OCI-LY7 (cell line): ENCODE data around the gene MYOT. TPM values are rescaled to one million over a fixed set of nuclear protein-coding genes. Genes with fewer than 3 reads are reported as not detected.

Source experiments
- BruUV-seq: library from RNA; stranded (reverse); fragments of 400-500 nt; replicated peaks from 2 replicates; lab custom pipeline; 2021; lab: Mats Ljungman, UMichigan
- CTCF ChIA-PET: fragments of 300-600 bp; sonication (Branson Sonifier 250); formaldehyde crosslinking; loops from one replicate; lab custom pipeline; 2022; ENCODE audit warnings: antibody characterized with exemption; ENCODE audit not compliant: unreplicated experiment; lab: Charles Lee
- POLR2A ChIA-PET: fragments of 300-600 bp; sonication (Branson Sonifier 250); formaldehyde crosslinking; loops from one replicate; lab custom pipeline; 2022; ENCODE audit warnings: antibody characterized with exemption; lab: Charles Lee
- DNase-seq: peaks from one replicate; pipeline ENCODE4 v3.0.0-alpha.2; 2015; ENCODE audit warnings: low spot score
- H2AFZ ChIP-seq: fragments of 200-600 bp; sonication (generic), shearing (Covaris generic); 2 replicates; pipeline ENCODE4 v1.6.1; 2014; ENCODE audit warnings: mild to moderate bottlenecking, antibody characterized with exemption, low read length, moderate library complexity
- H3K27ac ChIP-seq: fragments of 200-600 bp; sonication (generic); 2 replicates; pipeline ENCODE4 v1.5.1; 2014; ENCODE audit warnings: mixed run types, low read depth, mild to moderate bottlenecking, moderate library complexity, low read length, inconsistent platforms; ENCODE audit not compliant: poor library complexity, severe bottlenecking
- H3K36me3 ChIP-seq: fragments of 200-600 bp; sonication (generic); 2 replicates; pipeline ENCODE4 v1.6.1; 2014; ENCODE audit warnings: mild to moderate bottlenecking, antibody characterized with exemption, low read length, moderate library complexity, mixed read lengths; ENCODE audit not compliant: insufficient read depth
- H3K4me1 ChIP-seq: fragments of 200-600 bp; sonication (generic); 2 replicates; pipeline ENCODE4 v1.5.1; 2014; ENCODE audit warnings: mild to moderate bottlenecking, low read length; ENCODE audit not compliant: insufficient read depth, poor library complexity, severe bottlenecking
- H3K4me2 ChIP-seq: fragments of 200-600 bp; sonication (generic); 2 replicates; pipeline ENCODE4 v1.6.1; 2014; ENCODE audit warnings: mild to moderate bottlenecking, low read length
- H3K4me3 ChIP-seq: fragments of 200-600 bp; sonication (generic); 2 replicates; pipeline ENCODE4 v1.5.1; 2014; ENCODE audit warnings: mild to moderate bottlenecking, low read depth, low read length; ENCODE audit not compliant: poor library complexity, severe bottlenecking
- H3K79me2 ChIP-seq: fragments of 200-600 bp; sonication (generic); 2 replicates; pipeline ENCODE4 v1.6.1; 2016; ENCODE audit warnings: low read depth, mild to moderate bottlenecking, low read length, moderate library complexity, mixed read lengths; ENCODE audit not compliant: insufficient read depth
- H3K9me2 ChIP-seq: fragments of 200-600 bp; sonication (generic); 2 replicates; pipeline ENCODE4 v1.6.1; 2016; ENCODE audit warnings: mild to moderate bottlenecking, low read length, mixed read lengths; ENCODE audit not compliant: insufficient read depth
- H3K9me3 ChIP-seq: fragments of 200-600 bp; sonication (generic); 2 replicates; pipeline ENCODE4 v1.6.1; 2014; ENCODE audit warnings: mild to moderate bottlenecking, mixed run types, low read length, mixed read lengths
- H4K20me1 ChIP-seq: fragments of 200-600 bp; sonication (generic); 2 replicates; pipeline ENCODE4 v1.6.1; 2014; ENCODE audit warnings: mild to moderate bottlenecking, antibody characterized with exemption, low read length, moderate library complexity, mixed read lengths; ENCODE audit not compliant: insufficient read depth
- EZH2phosphoT487 ChIP-seq: fragments of 200-600 bp; sonication (generic); IDR thresholded peaks from 2 replicates; pipeline ENCODE4 v1.6.1; 2018; ENCODE audit warnings: low read depth, borderline replicate concordance, mild to moderate bottlenecking, mixed run types, antibody characterized with exemption, low read length, moderate library complexity, mixed read lengths
- intact Hi-C: fragments of 100-400 bp; cut with micrococcal nuclease; formaldehyde crosslinking; loops from one replicate; pipeline ENCODE4 v1.10.0; 2022; ENCODE audit not compliant: unreplicated experiment
- total RNA-seq, 2 experiments: library from RNA; depleted of rRNA in 1 of 2; stranded (reverse); fragments of >200 nt in 1 of 2; shearing (Covaris generic) in 1 of 2; gene quantifications; 2 replicates each; pipeline ENCODE4 v1.2.3, GENCODE V29; 2014 to 2022
- TF ChIP-seq, protein P1 (sequence below): fragments of 200-600 bp; sonication (generic); conservative IDR thresholded peaks from 2 replicates; pipeline ENCODE4 v1.5.1; 2014; ENCODE audit warnings: mild to moderate bottlenecking, antibody characterized with exemption, low read length, moderate library complexity, mixed read lengths

MYOT gene
- total RNA-seq, 2 experiments from 2014 or later = not detected

DNA sequence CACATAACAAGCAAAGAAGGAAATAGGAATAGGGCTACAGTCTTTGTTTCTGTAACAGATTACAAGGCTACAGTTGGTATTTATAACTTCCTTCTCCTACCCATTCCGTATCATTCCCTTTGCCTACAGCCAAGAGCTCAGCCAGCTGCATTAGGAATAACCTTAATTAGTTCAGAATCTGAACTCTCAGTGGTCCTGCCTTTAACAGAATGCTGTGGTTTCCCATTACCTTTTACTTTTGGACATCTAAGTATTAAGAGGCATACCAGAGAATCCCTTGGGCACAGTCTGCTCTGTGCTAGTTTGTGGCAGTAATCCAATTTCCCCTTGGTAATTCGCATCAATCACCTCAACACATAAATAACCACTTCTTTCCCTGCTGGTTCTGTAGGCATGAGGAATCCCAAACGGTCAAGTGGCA is 65.8 kb downstream of the MYOT start:
- Histone ChIP-seq H3K4me2 (no peak overlapping the region), H3K9me3 (no peaks in the 10 kb centered on the region), H2AFZ (no peak overlapping the region), H3K4me1 (no peaks in the 10 kb centered on the region), H3K4me3 (no peak overlapping the region), H3K9me2 (no peaks in the 10 kb centered on the region), H3K27ac (no peak overlapping the region), H3K36me3 (peaks cover 15% of the 10 kb centered on the region), H4K20me1 (no peaks in the 10 kb centered on the region), H3K79me2 (no peaks in the 10 kb centered on the region)
- TF ChIP-seq, protein P1, sequence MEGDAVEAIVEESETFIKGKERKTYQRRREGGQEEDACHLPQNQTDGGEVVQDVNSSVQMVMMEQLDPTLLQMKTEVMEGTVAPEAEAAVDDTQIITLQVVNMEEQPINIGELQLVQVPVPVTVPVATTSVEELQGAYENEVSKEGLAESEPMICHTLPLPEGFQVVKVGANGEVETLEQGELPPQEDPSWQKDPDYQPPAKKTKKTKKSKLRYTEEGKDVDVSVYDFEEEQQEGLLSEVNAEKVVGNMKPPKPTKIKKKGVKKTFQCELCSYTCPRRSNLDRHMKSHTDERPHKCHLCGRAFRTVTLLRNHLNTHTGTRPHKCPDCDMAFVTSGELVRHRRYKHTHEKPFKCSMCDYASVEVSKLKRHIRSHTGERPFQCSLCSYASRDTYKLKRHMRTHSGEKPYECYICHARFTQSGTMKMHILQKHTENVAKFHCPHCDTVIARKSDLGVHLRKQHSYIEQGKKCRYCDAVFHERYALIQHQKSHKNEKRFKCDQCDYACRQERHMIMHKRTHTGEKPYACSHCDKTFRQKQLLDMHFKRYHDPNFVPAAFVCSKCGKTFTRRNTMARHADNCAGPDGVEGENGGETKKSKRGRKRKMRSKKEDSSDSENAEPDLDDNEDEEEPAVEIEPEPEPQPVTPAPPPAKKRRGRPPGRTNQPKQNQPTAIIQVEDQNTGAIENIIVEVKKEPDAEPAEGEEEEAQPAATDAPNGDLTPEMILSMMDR = no peak
- no peak for TF ChIP-seq EZH2phosphoT487
- intact Hi-C loops = no loop called here
- POLR2A ChIA-PET = interaction anchor here (0.5 kb wide), 1 partner anchor 107 kb away, joined by 4 read pairs; no protein-coding TSS in a partner anchor
- CTCF ChIA-PET = no interaction called here
- DNase-seq = no peak
- BruUV-seq = no TSS peak

GRCh38 chr5:137935190-137935589 is 67.5 kb downstream of the MYOT start:
- Histone ChIP-seq H3K4me1 (no peaks in the 10 kb centered on the region), H2AFZ (no peak overlapping the region), H3K36me3 (peaks cover 32% of the 10 kb centered on the region), H3K4me2 (no peak overlapping the region), H3K79me2 (no peaks in the 10 kb centered on the region), H3K9me3 (no peaks in the 10 kb centered on the region), H3K9me2 (no peaks in the 10 kb centered on the region), H4K20me1 (no peaks in the 10 kb centered on the region; the same call in 1 of the 2 replicates), H3K4me3 (no peak overlapping the region), H3K27ac (no peak overlapping the region)
- ChIA-PET CTCF (no interaction called here), POLR2A (interaction anchor here (0.6 to 1.3 kb wide), 3 partner anchors 14 to 1600 kb away, joined by 3 read pairs; no protein-coding TSS in a partner anchor)
- intact Hi-C loops = no loop called here
- BruUV-seq = no TSS peak
- DNase-seq = no peak
- no peak for TF ChIP-seq EZH2phosphoT487
- TF ChIP-seq, protein P1 = no peak

DNA sequence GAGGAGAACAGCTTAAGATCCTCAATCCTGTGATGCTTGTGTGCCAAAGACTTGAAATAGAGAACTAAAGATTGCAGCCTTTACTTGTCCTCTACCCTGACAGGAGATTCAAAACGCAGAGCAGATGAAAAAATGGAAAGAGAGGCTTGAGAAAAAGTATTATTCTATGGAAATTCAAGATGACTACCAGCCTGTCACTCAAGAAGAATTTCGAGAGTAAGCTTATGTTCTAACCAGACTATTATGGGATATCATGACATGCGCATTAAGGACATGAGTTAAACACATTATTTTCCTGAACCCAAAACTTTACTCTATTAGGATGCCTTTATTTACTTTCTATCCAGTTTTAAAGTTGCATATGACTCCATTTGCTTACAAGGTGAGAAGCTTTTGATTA is 68.0 kb downstream of the MYOT start:
- no peak overlapping the region for H2AFZ ChIP-seq
- H3K9me3 ChIP-seq = no peaks in the 10 kb centered on the region
- H3K4me1 ChIP-seq = no peaks in the 10 kb centered on the region
- no peak overlapping the region for H3K4me2 ChIP-seq
- H3K36me3 ChIP-seq = peaks cover 37% of the 10 kb centered on the region
- H4K20me1 ChIP-seq = no peaks in the 10 kb centered on the region; the same call in 1 of the 2 replicates
- no peaks in the 10 kb centered on the region for H3K79me2 ChIP-seq
- POLR2A ChIA-PET = interaction anchor here (0.6 to 1.3 kb wide), 4 partner anchors 11 to 1600 kb away, joined by 3 read pairs; no protein-coding TSS in a partner anchor
- no peak for DNase-seq
- TF ChIP-seq EZH2phosphoT487 = no peak
- TF ChIP-seq, protein P1 = no peak
- H3K4me3 ChIP-seq = no peak overlapping the region
- intact Hi-C loops = no loop called here
- CTCF ChIA-PET = no interaction called here
- H3K9me2 ChIP-seq = no peaks in the 10 kb centered on the region
- no peak overlapping the region for H3K27ac ChIP-seq
- no TSS peak for BruUV-seq
